ENCODE results near the gene MTM1.

DNA sequence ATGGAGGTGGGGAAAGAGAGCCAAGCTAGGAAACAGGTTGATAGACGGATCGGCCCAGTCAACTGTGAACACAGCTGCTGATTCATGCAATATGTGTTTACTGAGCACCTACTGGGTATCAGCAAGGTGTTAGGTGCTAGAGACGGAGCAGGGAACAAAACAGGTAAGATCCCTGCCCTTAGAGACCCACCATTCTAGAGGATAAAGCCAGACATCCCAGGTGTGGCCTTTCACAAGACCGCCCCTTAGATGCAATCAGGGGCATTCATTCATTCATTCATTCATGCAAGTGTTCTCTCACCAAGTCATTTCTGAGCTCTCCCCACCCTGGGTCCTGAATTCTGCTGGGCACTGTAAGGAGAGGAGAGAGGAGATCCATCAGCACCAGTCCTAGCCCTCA is 20.2 kb upstream of the MTM1 start:
- TF ChIP-seq, protein P1, sequence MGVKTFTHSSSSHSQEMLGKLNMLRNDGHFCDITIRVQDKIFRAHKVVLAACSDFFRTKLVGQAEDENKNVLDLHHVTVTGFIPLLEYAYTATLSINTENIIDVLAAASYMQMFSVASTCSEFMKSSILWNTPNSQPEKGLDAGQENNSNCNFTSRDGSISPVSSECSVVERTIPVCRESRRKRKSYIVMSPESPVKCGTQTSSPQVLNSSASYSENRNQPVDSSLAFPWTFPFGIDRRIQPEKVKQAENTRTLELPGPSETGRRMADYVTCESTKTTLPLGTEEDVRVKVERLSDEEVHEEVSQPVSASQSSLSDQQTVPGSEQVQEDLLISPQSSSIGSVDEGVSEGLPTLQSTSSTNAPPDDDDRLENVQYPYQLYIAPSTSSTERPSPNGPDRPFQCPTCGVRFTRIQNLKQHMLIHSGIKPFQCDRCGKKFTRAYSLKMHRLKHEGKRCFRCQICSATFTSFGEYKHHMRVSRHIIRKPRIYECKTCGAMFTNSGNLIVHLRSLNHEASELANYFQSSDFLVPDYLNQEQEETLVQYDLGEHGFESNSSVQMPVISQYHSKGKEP (tag by site-specific recombination; IDR thresholded peaks at IDR 0.05): no peak
- TF ChIP-seq, protein P2, sequence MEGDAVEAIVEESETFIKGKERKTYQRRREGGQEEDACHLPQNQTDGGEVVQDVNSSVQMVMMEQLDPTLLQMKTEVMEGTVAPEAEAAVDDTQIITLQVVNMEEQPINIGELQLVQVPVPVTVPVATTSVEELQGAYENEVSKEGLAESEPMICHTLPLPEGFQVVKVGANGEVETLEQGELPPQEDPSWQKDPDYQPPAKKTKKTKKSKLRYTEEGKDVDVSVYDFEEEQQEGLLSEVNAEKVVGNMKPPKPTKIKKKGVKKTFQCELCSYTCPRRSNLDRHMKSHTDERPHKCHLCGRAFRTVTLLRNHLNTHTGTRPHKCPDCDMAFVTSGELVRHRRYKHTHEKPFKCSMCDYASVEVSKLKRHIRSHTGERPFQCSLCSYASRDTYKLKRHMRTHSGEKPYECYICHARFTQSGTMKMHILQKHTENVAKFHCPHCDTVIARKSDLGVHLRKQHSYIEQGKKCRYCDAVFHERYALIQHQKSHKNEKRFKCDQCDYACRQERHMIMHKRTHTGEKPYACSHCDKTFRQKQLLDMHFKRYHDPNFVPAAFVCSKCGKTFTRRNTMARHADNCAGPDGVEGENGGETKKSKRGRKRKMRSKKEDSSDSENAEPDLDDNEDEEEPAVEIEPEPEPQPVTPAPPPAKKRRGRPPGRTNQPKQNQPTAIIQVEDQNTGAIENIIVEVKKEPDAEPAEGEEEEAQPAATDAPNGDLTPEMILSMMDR (tag by site-specific recombination; IDR thresholded peaks at IDR 0.05): no peak
- TF ChIP-seq, protein P3, sequence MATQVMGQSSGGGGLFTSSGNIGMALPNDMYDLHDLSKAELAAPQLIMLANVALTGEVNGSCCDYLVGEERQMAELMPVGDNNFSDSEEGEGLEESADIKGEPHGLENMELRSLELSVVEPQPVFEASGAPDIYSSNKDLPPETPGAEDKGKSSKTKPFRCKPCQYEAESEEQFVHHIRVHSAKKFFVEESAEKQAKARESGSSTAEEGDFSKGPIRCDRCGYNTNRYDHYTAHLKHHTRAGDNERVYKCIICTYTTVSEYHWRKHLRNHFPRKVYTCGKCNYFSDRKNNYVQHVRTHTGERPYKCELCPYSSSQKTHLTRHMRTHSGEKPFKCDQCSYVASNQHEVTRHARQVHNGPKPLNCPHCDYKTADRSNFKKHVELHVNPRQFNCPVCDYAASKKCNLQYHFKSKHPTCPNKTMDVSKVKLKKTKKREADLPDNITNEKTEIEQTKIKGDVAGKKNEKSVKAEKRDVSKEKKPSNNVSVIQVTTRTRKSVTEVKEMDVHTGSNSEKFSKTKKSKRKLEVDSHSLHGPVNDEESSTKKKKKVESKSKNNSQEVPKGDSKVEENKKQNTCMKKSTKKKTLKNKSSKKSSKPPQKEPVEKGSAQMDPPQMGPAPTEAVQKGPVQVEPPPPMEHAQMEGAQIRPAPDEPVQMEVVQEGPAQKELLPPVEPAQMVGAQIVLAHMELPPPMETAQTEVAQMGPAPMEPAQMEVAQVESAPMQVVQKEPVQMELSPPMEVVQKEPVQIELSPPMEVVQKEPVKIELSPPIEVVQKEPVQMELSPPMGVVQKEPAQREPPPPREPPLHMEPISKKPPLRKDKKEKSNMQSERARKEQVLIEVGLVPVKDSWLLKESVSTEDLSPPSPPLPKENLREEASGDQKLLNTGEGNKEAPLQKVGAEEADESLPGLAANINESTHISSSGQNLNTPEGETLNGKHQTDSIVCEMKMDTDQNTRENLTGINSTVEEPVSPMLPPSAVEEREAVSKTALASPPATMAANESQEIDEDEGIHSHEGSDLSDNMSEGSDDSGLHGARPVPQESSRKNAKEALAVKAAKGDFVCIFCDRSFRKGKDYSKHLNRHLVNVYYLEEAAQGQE (tag by site-specific recombination; IDR thresholded peaks at IDR 0.05): no peak
- TF ChIP-seq ZNF514 (tag by site-specific recombination; IDR thresholded peaks at IDR 0.05): no peak
